HG02973 (cell line): ENCODE measurements around the gene LIME1.

Experiments
- ATAC-seq: cut with Tn5 transposase; IDR thresholded peaks from one replicate; pipeline ENCODE4 v1.9.1; 2021; ENCODE audit warnings: moderate library complexity; ENCODE audit not compliant: unreplicated experiment

The LIME1 gene

DNA sequence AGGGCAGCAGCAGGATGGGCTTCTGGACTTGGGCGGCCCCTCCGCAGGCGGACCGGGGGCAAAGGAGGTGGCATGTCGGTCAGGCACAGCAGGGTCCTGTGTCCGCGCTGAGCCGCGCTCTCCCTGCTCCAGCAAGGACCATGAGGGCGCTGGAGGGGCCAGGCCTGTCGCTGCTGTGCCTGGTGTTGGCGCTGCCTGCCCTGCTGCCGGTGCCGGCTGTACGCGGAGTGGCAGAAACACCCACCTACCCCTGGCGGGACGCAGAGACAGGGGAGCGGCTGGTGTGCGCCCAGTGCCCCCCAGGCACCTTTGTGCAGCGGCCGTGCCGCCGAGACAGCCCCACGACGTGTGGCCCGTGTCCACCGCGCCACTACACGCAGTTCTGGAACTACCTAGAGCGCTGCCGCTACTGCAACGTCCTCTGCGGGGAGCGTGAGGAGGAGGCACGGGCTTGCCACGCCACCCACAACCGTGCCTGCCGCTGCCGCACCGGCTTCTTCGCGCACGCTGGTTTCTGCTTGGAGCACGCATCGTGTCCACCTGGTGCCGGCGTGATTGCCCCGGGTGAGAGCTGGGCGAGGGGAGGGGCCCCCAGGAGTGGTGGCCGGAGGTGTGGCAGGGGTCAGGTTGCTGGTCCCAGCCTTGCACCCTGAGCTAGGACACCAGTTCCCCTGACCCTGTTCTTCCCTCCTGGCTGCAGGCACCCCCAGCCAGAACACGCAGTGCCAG lies 39.7 kb upstream of the LIME1 start, which contains the start of gene TNFRSF6B:
TNFRSF6B (plus strand) TSS at position 25 of the 729 bp plus-strand sequence; CDS start at position 141, 116 bp downstream.
- ATAC-seq = no peak

DNA sequence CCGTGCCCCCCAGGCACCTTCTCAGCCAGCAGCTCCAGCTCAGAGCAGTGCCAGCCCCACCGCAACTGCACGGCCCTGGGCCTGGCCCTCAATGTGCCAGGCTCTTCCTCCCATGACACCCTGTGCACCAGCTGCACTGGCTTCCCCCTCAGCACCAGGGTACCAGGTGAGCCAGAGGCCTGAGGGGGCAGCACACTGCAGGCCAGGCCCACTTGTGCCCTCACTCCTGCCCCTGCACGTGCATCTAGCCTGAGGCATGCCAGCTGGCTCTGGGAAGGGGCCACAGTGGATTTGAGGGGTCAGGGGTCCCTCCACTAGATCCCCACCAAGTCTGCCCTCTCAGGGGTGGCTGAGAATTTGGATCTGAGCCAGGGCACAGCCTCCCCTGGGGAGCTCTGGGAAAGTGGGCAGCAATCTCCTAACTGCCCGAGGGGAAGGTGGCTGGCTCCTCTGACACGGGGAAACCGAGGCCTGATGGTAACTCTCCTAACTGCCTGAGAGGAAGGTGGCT lies 39.1 kb upstream of the LIME1 start:
- no peak for ATAC-seq

DNA sequence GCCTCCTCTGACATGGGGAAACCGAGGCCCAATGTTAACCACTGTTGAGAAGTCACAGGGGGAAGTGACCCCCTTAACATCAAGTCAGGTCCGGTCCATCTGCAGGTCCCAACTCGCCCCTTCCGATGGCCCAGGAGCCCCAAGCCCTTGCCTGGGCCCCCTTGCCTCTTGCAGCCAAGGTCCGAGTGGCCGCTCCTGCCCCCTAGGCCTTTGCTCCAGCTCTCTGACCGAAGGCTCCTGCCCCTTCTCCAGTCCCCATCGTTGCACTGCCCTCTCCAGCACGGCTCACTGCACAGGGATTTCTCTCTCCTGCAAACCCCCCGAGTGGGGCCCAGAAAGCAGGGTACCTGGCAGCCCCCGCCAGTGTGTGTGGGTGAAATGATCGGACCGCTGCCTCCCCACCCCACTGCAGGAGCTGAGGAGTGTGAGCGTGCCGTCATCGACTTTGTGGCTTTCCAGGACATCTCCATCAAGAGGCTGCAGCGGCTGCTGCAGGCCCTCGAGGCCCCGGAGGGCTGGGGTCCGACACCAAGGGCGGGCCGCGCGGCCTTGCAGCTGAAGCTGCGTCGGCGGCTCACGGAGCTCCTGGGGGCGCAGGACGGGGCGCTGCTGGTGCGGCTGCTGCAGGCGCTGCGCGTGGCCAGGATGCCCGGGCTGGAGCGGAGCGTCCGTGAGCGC lies 38.5 kb upstream of the LIME1 start:
- no peak for ATAC-seq

DNA sequence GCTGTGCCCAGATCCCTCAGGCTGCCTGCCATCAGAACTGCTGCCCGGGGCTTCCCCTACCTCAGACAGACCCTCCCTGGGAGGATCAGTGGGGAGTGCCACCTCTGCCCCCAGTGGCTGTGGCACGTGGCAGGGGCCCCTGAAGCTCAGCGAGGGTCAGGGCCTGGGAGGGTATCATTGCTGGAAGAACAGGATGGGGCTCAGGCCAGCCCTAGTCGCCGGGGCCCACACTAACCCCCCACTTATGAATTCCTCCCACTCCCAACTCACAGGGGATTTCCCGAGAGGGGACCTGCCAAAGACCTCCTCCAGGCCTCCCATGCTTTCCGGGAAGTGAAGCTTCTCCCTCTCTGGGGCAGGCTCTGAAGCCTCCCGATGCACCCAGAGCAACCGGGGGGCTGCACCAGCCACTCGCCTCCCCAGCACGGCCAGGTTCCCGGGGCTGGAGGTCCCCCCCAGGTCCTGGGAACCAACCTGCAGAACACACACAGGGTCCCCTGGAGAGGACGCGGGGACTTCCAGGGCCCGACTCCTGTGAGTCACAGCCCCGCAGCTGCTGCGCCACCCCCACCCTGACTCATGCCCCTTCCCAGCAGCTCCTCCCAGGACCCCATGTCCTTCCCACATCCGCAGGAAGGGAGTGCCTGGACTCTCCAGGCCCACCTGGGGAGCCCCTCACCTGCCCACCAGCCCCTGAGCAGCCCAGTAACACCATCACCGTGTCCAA lies 37.6 kb upstream of the LIME1 start:
- ATAC-seq = no peak

DNA sequence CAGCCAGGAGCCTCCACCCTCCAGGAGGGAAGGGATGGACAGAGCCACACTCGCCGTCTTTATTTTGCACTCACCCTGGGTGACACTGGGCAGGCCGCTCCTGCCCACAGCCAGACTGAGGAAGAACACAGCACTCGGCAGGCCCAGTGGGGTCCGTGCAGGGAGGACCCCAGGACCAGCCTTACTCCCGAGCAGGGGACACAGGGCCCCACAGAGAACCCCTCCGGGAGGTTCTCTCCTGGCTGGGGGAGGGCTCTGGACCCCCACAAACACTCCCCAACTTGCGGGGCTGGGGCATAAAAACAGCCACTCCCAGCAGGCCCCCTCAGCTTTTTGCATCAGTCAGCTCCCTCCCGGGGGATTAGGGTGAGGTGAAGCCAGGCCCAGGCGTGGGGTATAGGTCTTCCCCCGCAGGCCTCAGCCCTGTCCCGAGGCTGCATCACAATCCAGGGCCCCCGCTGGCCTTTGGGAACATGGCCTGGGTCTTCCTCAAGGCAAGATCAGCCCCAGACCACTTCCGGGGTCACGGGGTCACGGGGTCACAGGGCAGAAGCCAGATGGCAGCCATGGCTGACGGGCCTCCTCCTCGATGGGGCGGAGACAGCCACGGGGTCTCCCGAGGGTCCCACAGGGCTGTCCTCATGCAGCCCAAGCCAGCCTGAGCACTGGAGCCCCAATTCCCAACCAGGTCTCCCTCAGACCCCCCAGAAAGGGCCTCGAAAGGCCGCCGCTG lies 36.8 kb upstream of the LIME1 start:
- no peak for ATAC-seq

DNA sequence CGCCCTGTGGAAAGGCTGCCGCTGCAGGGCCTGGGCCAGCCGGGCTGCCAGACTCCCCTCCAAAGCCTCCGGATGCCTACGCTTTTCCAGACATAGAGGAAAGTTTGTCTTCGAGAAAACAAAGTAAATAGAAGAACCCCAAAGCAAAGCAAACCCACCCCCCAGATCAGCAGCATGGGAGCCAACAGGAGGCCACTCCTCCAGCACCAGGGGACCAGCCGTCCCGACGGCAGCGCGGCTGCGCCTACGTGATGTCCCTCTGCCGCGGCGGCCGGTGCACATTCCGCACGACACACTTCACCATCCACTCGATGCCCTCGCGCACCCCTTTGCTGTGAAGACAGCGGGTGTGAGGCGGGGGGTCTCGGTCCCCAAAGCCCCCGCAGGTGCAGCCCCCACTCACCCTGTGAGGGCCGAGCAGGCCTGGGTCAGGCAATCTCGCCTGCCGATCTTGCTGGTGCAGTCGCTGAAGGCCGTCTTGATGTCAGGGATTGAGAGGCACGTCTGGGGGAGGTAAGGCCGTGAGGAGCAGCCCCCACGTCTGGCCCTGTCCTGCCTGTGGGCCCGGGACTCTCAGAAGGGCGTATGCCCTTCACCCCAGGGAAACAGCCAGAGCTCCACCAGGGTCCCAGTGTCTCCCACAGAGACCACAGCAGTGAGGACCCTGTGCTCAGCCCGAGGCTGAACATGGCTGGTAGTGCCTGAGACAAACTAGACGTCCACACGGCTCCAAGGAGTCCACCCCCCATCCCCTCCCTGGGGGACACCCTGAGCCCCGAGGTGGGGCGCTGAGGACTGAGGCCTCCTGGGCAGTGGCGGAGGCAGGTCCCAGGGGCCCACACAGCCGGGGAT lies 36.0 kb upstream of the LIME1 start:
- no peak for ATAC-seq

DNA sequence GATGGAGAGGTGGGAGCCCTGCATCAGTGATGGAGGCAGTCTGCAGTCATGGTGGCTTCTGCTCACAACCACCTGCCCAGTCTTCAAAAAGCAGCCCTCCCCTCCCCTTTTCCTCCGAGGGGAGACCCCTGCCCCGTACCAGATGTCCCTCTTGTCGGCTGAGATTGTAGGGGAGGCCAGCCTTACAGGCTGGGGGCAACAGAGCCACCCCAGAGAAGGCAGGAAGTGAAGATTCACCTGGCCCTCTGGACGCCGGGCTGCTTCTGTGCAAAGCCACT lies 35.5 kb upstream of the LIME1 start:
- no peak for ATAC-seq

DNA sequence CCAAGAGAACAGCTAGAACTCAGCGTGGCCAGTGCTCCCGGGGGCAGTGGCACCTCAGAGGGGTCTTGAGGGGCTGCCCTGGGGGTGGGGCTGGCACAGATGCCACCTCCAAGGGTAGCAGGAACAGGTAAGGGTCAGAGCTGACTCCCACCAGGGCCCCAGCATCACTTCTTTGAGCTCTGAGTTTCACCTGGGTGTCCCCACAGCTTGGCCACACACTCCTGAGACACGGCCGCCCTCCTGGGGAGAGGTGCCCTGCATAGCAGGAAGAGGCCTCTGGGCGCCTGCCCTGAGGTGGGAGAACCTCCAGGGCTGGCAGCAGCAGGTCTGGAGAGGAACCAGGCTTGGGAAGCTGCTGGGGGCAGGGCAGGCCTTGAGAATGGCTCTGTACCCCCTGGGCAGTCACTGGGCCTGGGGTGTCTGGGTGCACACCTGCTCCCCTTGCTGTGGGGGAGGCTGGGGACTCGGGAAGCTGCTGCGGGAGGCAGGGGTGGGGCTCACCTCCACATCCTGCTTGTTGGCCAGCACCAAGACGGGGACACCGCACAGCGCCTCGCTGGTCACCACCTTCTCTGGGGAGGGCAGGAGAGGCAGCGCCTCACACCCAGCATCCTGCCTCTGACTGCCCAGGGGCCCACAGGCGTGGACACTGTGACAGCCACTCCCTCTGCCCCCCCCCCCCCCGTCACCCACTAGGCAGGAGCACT lies 35.0 kb upstream of the LIME1 start:
- no peak for ATAC-seq

DNA sequence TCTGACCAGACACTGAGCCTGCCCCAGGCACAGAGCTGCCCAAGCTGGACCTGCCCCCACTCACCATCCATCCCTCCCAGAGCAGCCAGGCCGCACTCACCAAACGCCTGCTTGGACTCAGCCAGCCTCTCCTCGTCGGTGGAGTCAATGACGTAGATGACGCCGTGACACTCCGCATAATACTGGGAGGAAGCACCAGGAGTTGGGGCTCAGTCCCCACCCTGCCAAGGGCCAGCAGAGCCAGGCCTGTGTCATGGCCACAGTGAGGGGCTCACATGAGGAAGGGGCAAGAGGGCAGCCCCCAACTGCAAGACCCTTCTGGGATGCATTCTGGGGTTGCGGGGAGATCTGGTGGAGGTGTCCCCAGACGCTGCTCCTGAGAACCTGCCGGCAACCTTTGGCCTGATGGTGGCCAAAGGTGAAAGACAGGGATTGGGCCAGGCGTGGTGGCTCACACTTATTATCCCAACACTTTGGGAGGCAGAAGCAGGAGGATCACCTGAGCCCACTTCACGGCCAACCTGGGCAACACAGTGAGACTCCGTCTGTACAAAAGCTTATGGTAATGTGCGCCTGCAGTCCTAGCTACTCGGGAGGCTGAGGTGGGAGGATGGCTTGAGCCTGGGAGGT lies 34.3 kb upstream of the LIME1 start:
- no peak for ATAC-seq

DNA sequence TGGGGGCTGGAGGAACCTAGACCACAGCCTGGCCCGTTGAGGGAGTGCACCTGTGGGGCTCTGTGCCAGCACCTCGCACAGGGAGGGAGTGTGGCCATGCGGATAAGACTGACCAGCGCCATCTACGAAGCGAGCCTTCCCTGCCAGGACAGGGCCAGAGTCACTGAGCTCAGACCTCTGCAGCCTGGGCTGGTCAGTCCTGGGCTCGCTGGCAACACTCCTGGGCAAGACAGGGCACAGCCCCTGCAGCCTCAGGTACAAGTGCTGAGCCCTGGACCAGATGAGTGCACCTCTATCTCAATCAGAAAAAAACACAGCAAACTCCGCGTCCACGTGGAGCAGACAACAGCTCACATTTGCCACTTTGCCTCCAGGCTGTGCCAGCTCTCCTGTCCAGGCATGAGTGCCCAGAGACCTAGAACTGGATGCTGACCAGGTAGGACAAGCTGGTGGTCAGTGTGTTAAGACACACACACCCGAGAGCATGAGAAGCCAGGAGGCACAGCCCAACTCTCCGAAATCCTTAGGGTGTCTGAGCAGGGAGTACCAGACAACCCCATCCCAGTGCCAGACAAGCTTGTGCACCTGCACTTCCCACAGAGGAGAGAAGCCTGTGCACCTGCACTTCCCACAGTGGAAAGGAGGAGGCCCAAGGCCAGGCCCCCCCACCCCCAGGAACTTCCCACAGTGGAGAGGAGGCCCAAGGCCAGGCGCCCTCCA lies 33.6 kb upstream of the LIME1 start:
- ATAC-seq = no peak

DNA sequence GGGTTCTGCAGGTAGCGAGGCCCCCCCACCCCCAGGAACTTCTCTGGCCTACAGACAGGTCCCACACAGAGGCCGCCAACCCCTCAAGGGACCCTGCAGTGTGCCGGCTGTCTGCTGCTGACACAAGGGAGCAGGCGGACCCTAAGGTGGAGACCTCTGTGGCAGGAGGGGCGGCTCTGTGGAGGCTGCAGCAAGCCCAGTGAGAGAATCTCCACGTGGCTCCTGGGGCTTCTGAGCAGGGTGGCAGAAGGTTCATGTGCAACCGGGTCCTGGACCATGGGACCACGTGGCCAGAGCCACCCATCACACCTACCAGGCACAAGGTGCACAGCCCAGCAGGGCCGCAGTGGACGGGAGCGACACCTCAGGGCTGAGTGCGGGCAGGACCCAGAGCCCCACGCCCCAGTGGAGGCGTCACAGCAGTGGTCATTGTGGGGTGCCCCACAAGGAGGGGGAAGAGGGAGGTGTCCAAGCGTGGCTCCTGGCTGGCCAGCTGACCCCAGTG lies 32.9 kb upstream of the LIME1 start:
- ATAC-seq = no peak

DNA sequence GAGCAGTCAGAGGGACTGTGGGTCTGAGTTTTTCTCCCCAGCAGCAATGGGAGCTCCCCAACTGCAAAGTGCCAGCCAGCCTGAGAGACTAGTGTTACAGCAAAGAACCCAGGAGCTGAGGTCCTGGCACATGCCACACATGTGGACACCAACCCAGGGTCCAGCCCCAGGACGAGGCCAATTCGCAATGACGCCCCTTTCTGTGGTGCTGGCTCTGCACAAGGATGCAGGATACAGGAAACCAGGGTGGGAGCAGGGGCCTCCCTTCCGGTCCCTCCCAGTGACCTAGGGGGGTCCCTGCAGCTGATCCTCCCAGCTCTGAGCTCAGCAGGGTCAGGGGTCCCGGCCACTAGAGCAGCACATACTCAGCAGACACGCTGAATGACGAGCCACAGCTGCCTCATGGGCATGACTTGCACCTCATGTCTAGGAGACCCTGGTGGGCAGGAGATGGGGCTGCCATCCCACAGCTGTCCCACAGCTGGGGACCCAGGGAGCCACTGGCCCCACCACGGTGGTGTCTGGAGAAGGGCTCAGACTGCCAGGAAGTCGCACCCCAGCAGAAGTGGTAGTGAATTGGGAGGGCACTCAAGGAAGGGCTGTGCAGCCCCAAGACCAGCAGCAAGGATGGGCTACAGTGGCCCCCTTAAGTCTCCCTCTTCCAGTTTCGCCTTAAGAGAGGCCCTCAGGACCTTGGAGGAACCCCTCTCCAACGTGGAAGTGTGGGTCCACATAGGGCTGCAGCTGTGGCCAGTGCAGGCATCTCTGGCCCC lies 32.3 kb upstream of the LIME1 start:
- ATAC-seq = no peak

DNA sequence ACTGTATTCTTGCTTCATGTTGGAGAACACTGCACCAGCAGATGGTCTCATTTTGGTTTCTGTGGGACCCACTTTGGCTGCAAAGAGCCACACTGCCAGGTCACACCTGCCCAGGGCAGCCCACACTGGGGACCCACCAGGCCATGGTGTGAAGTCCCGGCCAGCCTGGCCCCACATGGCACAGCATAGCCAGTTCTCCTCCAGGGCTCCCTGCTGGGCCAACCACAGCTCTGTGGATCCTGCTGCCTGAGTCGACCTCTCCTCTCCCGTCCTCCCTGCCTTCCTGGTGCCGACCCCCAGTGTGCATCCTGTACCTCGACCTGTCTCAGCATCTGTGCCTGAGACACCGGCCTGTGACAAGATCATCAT lies 31.7 kb upstream of the LIME1 start:
- ATAC-seq = no peak

DNA sequence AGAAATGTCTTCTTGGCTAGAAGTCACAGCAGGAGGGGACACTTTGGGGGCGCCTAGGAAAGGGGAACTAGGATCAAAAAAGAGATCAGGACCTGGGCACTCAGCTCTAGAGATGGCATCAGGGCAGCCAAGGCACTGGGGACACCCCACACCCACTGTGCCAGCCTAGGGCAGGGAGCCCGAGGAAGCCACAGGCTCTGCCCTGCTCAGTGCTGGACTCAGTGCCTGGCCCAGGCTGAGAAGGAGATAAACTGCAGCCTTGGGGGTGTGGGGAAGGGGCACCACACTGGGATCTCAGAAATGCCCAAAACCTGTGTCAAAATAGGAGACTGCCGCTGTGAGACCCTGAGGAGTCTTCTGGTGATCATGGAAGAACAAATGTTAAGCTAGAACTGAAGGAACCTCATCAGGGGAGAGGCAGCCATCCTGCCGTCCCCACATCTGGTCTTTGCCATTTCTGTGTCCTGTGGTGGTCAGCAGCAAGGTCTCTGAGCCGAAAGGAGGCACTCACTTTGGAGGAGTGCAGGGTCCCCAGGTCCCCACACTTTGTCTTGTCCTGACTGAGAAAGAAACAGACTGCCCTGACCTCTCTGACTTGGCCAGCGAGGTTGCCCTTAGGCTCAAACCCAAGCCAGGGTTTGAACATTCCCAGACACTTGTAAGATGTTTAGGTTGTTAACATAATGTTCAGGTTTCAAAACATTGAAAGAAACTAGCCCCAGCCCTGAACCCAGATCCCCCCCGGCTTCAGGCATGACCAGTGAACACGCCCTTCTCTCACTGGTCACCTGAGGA lies 31.0 kb upstream of the LIME1 start:
- no peak for ATAC-seq

DNA sequence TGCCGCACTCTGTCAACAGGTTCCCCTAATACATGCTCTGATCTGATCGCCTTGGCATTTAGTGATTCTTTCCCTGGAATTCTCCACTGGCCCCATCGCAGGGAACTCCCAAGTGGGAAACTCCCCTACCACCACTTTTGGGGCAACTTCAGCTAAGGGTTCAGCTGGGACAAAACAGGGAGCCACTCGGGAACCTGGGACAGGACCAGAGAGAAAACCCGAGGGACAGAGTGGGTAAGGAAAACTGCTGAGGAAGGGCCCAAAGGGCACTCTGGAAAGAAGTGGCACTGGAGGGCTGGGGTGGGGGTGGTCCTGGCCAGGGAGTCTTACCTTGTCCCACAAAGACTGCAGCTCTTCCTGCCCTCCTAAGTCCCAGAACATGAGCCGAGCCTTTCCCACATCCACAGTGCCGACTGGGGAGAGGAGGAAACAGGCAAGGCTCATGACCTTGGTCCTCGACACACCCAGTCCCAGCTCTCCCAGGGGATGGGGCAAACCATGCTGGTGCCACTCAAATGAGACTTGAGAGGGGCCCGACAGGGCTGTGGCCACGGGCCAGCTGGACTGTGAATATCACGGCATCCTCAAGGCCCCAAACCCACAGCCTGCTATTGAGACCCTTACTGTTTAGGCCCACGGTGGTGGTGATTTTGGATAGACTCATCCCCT lies 30.3 kb upstream of the LIME1 start:
- ATAC-seq = no peak

DNA sequence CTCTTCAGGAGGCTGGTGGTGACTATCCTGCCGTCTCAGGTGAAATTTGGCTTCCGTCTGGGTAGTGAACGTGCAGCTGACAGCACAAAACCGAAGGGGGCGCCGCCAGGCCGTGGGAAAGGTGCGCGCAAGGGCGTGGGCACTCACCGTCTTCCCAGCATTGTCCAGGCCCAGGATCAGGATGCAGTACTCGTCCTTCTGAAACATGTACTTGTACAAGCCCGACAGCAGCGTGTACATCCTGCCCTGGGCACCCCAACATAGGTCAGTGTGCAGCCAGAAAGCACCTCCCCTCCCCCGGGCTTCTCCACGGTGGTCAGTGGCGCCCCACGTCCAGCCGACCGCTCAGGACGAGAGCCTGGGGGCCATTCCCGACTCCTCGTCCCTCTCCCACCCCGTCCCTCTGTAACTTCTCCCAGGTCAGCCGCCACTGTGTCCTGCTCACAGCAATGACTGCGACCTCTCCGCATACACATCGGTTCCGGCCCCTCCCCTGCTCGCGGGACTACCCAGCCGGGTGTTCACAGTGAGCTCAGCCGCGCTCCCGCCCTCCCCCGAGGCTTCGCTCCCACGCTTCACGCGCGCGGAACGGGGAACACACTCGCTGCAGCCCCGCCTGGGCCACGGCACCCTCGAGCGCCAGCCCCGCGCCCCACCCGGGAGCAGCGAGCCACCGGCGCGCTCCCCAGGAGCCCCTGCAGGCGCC lies 29.5 kb upstream of the LIME1 start:
- ATAC-seq = no peak
